Measurements from ENCODE around the gene TNRC6B.

GRCh38 chr22:40182231-40182835 lies 4.6 kb downstream of the TNRC6B start:
- TF ChIP-seq CTCF (conservative IDR thresholded peaks at IDR 0.05 in 1 of 2, IDR thresholded peaks at IDR 0.05 in 1 of 2; ENCODE audit: extremely low read depth in 1 of 2, insufficient read depth in 1 of 2, low read depth in 1 of 2, low read length in 2 of 2) (no peak), EZH2 (IDR thresholded peaks at IDR 0.05; ENCODE audit: borderline replicate concordance, low read length) (no peak)

All from mammary epithelial cell (primary cell).